Fibroblast of skin of right quadriceps (primary cell): ENCODE results near the gene NEMP1.
"Not testable (repeated sequence)": the region's sequence is repeated elsewhere in the genome, so short reads cannot be mapped to it uniquely, and the experiment has no call there.

Source experiments
- DNase-seq: peaks from one replicate; pipeline ENCODE4 v3.0.0-alpha.2; 2013

Gene NEMP1

DNA sequence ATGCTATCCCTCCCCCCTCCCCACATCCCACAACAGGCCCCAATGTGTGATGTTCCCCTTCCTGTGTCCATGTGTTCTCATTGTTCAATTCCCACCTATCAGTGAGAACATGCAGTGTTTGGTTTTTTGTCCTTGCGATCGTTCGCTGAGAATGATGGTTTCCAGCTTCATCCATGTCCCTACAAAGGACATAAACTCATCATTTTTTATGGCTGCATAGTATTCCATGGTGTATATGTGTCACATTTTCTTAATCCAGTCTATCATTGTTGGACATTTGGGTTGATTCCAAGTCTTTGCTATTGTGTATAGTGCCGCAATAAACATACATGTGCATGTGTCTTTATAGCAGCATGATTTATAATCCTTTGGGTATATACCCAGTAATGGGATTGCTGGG lies 25.4 kb downstream of the NEMP1 start:
- DNase-seq = not testable (repeated sequence)

DNA sequence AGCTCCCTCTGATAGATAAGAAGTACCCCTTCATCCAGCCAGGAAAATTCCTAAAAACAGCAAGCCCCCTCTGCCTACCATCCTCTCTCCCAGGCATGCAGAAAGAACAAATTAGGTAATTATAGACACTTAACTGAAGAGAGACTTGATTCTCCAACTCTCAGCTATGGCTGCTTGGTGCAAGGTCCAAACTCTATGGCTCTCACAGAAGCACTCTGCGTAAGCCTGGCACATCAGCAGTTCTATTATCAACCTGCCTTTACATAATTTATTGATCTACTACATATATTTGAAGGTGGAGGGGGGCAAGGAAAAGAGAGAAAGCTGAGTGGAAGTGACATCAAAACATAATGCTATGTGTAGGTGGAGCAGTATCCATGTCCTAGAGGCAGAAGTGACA lies 27.6 kb downstream of the NEMP1 start:
- no peak for DNase-seq

GRCh38 chr12:57049890-57050289 lies 28.7 kb downstream of the NEMP1 start, which contains the start of gene MYO1A:
TSS of gene MYO1A (minus strand) at chr12:57050129. CDS start at chr12:57048323, 1,806 bp downstream.
- no peak for DNase-seq

- no peak for DNase-seq
Observed at GRCh38 chr12:57049119-57049446, 29.5 kb downstream of the NEMP1 start.

GRCh38 chr12:57048423-57049118 lies 30.0 kb downstream of the NEMP1 start:
- no peak for DNase-seq

DNA sequence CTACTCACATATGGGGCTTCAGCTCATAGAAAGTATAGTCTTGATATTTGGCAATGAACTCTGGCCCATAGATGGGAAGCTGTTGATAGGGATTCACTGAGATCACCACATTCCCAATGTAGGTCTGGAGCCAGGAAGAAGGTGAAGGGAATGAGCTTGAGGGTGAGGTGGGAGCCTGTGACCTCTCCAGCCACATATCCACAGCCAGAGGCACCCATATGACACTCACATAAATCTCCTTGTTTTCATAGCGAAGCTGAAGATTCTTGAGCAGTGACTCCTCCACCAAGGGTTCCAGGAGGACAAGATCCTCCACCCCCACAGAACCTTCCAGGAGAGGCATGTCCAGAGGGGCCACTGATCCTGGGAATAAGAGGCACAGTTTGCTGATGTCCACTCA lies 30.6 kb downstream of the NEMP1 start:
- DNase-seq = no peak

DNA sequence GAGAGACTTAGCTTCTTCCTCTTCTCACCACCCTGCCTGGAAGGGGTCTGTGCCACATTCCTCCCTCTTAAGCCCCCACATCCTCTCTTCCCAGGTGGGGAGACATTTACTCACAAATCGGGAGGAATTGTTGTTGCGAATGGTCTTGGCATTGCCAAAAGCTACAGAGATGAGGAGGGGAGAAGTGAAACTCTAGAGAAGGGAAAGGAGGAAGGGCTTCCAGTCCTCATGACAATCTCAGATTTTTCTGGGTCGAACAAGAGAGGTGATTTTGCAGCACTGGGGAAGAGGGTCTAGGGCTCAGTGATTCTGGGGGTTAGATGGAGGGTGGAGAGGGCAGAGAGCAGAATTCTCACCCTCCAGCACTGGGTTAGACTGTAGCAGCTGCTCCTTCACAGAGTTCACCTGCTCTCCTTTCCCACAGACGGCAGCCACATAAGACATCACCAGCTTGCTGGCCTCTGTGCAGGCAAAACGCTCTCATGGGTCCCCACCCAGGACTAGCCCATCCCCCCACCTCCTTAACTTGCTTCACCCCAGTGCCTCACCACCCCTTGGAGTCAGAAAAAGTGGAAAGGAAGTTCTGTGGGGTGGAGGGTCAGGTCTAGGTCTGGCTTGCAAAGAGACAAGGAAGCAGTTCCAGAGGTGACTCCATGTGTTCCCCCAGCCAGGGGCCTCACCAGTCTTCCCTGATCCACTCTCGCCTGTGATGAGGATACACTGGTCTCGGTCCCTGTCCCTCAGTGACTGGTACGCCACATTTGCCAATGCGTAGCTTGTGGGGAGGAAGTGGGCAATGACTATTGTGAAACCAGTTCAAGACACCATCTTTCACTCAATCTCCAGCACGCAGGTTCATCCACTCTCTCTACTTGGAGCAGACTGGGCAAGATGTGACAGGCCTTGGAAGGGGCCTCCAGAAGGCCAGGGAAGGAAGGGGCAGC lies 31.4 kb downstream of the NEMP1 start:
- DNase-seq = no peak

GRCh38 chr12:57046086-57046791 lies 32.4 kb downstream of the NEMP1 start:
- DNase-seq = no peak

- no peak for DNase-seq
Observed at GRCh38 chr12:57044889-57045288, 33.7 kb downstream of the NEMP1 start.

GRCh38 chr12:57044468-57044867 lies 34.1 kb downstream of the NEMP1 start:
- no peak for DNase-seq

GRCh38 chr12:57042695-57043094 lies 35.9 kb downstream of the NEMP1 start:
- no peak for DNase-seq

DNA sequence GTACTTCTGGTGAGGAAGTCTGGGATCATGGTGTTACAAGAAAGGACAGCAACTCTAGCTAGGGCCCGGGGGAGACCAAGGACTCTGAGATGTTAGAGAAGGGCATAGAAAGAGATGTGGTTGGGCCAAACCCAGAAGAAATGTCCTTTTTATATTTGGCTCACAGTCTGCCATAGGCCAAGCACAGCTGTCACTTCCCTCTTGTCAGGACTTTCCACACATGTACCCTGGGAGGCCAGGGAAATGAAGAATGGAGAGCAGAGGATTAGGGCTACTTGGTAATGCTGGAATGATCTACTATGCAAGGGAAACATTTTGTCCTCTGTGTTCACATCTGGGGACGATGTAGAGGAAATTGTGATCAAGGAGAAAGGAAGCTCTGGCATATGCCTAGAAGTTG lies 37.8 kb downstream of the NEMP1 start:
- DNase-seq = no peak

- DNase-seq = no peak
Observed at GRCh38 chr12:57040211-57040610, 38.4 kb downstream of the NEMP1 start.

GRCh38 chr12:57039016-57039798 lies 39.4 kb downstream of the NEMP1 start:
- no peak for DNase-seq

GRCh38 chr12:57037264-57037663 lies 41.3 kb downstream of the NEMP1 start:
- DNase-seq = no peak

DNA sequence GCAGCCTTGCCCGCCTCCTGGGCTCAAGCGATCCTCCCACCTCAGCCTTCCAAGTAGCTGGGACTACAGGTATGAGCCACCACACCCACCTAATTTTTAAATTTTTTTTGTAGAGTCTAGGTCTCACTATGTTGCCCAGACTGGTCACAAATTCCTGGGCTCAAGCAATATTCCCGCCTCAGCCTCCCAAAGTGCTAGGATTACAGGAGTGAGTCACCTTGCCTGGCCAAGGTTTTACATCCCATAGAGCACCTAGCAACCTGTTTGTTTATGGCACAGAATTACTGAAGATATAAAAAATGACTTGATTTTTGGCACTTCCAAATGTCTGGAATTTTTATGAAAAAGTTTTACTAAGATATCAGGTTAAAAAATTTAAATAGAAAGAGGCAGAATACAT lies 45.2 kb downstream of the NEMP1 start:
- DNase-seq = no peak

GRCh38 chr12:57031789-57032188 lies 46.8 kb downstream of the NEMP1 start:
- DNase-seq = no peak

DNA sequence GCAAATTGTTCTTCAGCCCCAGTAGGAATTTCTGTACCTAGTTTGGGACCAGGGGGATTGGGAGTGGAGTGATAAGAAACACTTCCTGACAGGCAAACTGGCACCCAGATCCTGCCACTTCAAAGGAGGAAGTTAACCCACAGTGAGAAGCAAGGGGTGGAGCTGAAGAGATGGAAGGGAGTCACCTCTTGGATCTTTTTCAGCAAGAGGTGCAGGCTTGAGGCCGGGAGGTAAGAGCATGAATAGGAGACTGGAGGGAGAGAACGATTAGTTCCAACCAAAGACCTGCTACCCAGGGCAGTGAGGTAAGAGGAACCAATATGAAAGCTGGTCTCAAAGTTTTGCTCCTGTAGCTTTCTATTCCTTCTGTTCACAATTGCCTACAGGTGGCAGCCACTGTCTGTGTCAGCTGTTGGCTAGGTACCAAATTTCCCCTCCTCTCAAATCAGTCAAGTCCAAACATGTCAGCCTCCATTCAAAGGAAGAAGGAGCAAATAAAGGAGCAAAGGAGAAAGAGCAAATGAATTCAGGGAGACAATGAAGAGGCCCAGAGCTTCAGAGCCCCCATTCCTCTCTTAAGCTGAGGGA lies 47.4 kb downstream of the NEMP1 start:
- DNase-seq = no peak

DNA sequence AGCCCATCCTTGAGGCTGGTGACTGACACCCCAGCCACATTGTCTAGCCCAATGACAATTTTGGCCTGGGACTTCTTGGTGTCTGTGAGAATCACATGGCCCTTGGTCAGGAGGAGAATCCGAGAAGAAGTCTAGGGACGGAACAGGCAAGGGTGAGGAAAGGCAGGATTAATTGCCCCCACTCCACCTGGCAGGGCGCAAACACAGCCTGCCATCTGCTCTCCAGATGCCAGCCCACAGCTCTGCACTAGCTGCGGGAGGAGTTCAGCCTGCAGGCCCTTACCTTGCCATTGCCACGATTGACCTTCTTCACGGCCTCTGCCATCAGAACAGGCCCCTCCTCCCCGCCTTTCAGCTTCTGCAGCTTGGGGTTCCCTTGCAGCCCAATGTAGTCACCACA lies 49.1 kb downstream of the NEMP1 start:
- DNase-seq = no peak

GRCh38 chr12:57027805-57028153 lies 50.8 kb downstream of the NEMP1 start:
- DNase-seq = no peak

DNA sequence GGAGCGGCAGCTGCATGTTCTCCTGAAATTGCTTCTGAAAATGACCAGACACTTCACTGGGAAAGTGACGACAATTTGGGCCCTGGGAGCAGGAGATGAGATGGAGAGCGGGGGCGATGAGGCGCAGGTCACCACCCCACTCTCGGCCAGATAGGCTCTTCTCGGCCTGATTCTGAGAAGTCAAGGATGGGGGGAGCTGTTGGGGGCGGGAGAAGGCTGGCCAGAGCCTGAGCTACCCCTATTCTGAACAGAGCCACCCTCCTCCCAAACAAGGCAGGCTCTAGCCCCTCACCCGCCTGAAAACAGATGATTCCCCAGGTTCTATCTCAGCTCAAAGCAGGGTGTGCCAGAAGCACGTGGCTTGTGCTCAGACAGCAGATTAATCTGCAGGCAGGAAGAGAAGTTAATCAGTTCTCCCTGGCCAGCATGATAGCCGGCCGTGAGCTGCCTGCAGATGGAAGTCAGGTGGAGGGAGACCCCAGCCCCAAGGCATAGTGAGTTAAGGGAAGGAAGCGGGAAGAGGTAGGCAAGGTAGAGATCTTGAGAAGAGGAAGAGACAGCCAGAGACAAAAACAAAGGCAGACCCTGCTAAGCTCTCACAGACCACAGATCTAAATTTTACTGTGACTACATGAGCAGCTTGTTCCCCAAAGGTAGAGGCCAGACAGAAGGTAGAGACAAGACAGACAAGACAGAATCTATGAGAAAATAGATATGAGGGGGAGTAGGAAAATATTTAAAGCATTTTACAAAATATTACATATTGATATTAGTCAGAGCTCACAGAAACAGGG lies 51.4 kb downstream of the NEMP1 start:
- DNase-seq = no peak

- no peak for DNase-seq
Observed at GRCh38 chr12:57025196-57025595, 53.4 kb downstream of the NEMP1 start.
